ENCODE results near the gene FAM20B.

GRCh38 chr1:179058487-179059483 lies 33.1 kb downstream of the FAM20B start:
- TF ChIP-seq, protein P1, sequence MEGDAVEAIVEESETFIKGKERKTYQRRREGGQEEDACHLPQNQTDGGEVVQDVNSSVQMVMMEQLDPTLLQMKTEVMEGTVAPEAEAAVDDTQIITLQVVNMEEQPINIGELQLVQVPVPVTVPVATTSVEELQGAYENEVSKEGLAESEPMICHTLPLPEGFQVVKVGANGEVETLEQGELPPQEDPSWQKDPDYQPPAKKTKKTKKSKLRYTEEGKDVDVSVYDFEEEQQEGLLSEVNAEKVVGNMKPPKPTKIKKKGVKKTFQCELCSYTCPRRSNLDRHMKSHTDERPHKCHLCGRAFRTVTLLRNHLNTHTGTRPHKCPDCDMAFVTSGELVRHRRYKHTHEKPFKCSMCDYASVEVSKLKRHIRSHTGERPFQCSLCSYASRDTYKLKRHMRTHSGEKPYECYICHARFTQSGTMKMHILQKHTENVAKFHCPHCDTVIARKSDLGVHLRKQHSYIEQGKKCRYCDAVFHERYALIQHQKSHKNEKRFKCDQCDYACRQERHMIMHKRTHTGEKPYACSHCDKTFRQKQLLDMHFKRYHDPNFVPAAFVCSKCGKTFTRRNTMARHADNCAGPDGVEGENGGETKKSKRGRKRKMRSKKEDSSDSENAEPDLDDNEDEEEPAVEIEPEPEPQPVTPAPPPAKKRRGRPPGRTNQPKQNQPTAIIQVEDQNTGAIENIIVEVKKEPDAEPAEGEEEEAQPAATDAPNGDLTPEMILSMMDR (IDR thresholded peaks at IDR 0.05 in 8 of 11, conservative IDR thresholded peaks at IDR 0.05 in 3 of 11): no peak
- no peak for TF ChIP-seq POLR2A (IDR thresholded peaks at IDR 0.05)

All from spleen (tissue), 7 donors.